HepG2 (cell line): ENCODE results near the gene POLR1H. TPM values are rescaled to one million over a fixed set of nuclear protein-coding genes. Genes with fewer than 3 reads are reported as not detected.
A peak's percentile ranks its signal among the peaks of the same experiment; 100 is the strongest.

Experiments used
- HCFC1 ChIP-seq: fragments of 150-350 bp; IDR thresholded peaks from 2 replicates; pipeline ENCODE4 v1.6.1; 2014; ENCODE audit warnings: low read depth, low read length
- HMG20B ChIP-seq: conservative IDR thresholded peaks from 2 replicates; pipeline ENCODE4 v1.6.1; 2016; ENCODE audit warnings: missing genetic modification reagents, missing compliant biosample characterization
- IRF2 ChIP-seq: IDR thresholded peaks from 2 replicates; pipeline ENCODE4 v1.6.1; 2018; ENCODE audit warnings: missing genetic modification reagents, missing compliant biosample characterization
- TBX2 ChIP-seq: sonication (generic); formaldehyde crosslinking; IDR thresholded peaks from 2 replicates; pipeline ENCODE4 v1.5.0; 2020; ENCODE audit warnings: missing genetic modification reagents, mild to moderate bottlenecking, borderline replicate concordance
- ZFYVE20 ChIP-seq: sonication (generic); formaldehyde crosslinking; IDR thresholded peaks from 2 replicates; pipeline ENCODE4 v1.8.0; 2023; ENCODE audit warnings: low read depth, mild to moderate bottlenecking, moderate library complexity, missing genetic modification reagents, borderline replicate concordance
- ZNF225 ChIP-seq: sonication (generic); formaldehyde crosslinking; IDR thresholded peaks from 2 replicates; pipeline ENCODE4 v1.4.0; 2020; ENCODE audit warnings: mild to moderate bottlenecking, missing genetic modification reagents
- ZSCAN29 ChIP-seq: sonication (generic); formaldehyde crosslinking; conservative IDR thresholded peaks from 2 replicates; pipeline ENCODE4 v1.4.0; 2020; ENCODE audit warnings: mild to moderate bottlenecking, missing genetic modification reagents
- polyA plus RNA-seq, 8 experiments: library from polyadenylated mRNA; depleted of rRNA in 3 of 8; stranded (reverse) in 7 of 8; unstranded in 1 of 8; fragments of >200 nt; fragmentation: Illumina TruSeq in 4 of 8; extraction: Trizol in 4 of 8; gene quantifications; 2 replicates each; pipeline versions ENCODE4 v1.2.1 to v1.2.3, GENCODE V29; 2011 to 2016; ENCODE audit warnings: low read depth in 4 of 8, missing spikeins in 1 of 8, mixed read lengths in 1 of 8; ENCODE audit not compliant: insufficient read depth in 1 of 8
- total RNA-seq, 5 experiments: library from RNA; depleted of rRNA; stranded (reverse); fragments of >200 nt; fragmentation: Illumina TruSeq; extraction: Trizol; gene quantifications; 2 replicates each; pipeline ENCODE4 v1.2.3, GENCODE V29; 2016; ENCODE audit warnings: low read depth in 1 of 5
- TF ChIP-seq, protein P1 (sequence below): sonication (generic); formaldehyde crosslinking; IDR thresholded peaks from 2 replicates; pipeline ENCODE4 v1.4.0; 2020; ENCODE audit warnings: missing genetic modification reagents

Gene POLR1H
- total and polyA plus RNA-seq, 2 of the 13 experiments (the other 11 are each of a cell fraction or from before 2014, with no cell fraction given), result 61.4 to 79.8 TPM

- TF ChIP-seq HCFC1 (no peak), IRF2 (CRISPR knock-in tag) (peak; percentile 69; the same call in 1 of the 2 replicates), ZNF225 (CRISPR knock-in tag) (no peak), ZSCAN29 (CRISPR knock-in tag) (peak; percentile 84; the same call in 1 of the 2 replicates), ZFYVE20 (no peak), HMG20B (CRISPR knock-in tag) (0 out of 2 replicates have a peak, but pooled peaks have one; percentile 21), TBX2 (CRISPR knock-in tag) (peak; percentile 93; the same call in 1 of the 2 replicates)
- TF ChIP-seq, protein P1, sequence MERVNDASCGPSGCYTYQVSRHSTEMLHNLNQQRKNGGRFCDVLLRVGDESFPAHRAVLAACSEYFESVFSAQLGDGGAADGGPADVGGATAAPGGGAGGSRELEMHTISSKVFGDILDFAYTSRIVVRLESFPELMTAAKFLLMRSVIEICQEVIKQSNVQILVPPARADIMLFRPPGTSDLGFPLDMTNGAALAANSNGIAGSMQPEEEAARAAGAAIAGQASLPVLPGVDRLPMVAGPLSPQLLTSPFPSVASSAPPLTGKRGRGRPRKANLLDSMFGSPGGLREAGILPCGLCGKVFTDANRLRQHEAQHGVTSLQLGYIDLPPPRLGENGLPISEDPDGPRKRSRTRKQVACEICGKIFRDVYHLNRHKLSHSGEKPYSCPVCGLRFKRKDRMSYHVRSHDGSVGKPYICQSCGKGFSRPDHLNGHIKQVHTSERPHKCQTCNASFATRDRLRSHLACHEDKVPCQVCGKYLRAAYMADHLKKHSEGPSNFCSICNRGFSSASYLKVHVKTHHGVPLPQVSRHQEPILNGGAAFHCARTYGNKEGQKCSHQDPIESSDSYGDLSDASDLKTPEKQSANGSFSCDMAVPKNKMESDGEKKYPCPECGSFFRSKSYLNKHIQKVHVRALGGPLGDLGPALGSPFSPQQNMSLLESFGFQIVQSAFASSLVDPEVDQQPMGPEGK, result peak; percentile 84
- TF ChIP-seq, all 625 proteins: peak for 306
Observed at GRCh38 chr6:30100585-30101443, 39.7 kb downstream of the POLR1H start (continued).
